HFF-Myc (cell line): ENCODE results near the gene SIGLEC12.
"Not testable (repeated sequence)": the region's sequence is repeated elsewhere in the genome, so short reads cannot be mapped to it uniquely, and the experiment has no call there.

ENCODE experiments used
- DNase-seq: peaks from one replicate; pipeline ENCODE4 v3.0.0-alpha.2; 2011; ENCODE audit warnings: low read depth; ENCODE audit errors: extremely low read depth
- H3K4me3 ChIP-seq: replicated peaks from 2 replicates; pipeline ENCODE4 v1.5.1; 2011; ENCODE audit warnings: low read depth, mild to moderate bottlenecking, control low read depth, low read length
- CTCF ChIP-seq: IDR thresholded peaks from 2 replicates; pipeline ENCODE4 v1.5.1; 2012; ENCODE audit warnings: mild to moderate bottlenecking, low read depth, low read length, control low read depth; ENCODE audit errors: missing control alignments

SIGLEC12 gene

GRCh38 chr19:51467864-51468544 is 33.6 kb downstream of the SIGLEC12 start:
- no peak for TF ChIP-seq CTCF
- no peak for DNase-seq
- H3K4me3 ChIP-seq = no peak overlapping the region

GRCh38 chr19:51466723-51467122 is 34.9 kb downstream of the SIGLEC12 start:
- TF ChIP-seq CTCF = no peak
- no peak for DNase-seq
- H3K4me3 ChIP-seq = no peak overlapping the region

- not testable (repeated sequence) for H3K4me3 ChIP-seq, DNase-seq
Observed at GRCh38 chr19:51463976-51464581, 37.5 kb downstream of the SIGLEC12 start.

- DNase-seq = no peak
- no peak overlapping the region for H3K4me3 ChIP-seq
- no peak for TF ChIP-seq CTCF
Observed at GRCh38 chr19:51462681-51463080, 38.9 kb downstream of the SIGLEC12 start.

GRCh38 chr19:51462276-51462675 is 39.3 kb downstream of the SIGLEC12 start:
- DNase-seq = no peak
- no peak overlapping the region for H3K4me3 ChIP-seq
- TF ChIP-seq CTCF = no peak

GRCh38 chr19:51461723-51462161 is 39.9 kb downstream of the SIGLEC12 start:
- no peak for DNase-seq
- no peak for TF ChIP-seq CTCF
- no peak overlapping the region for H3K4me3 ChIP-seq

GRCh38 chr19:51460164-51460992 is 41.2 kb downstream of the SIGLEC12 start:
- H3K4me3 ChIP-seq = no peak overlapping the region
- TF ChIP-seq CTCF = no peak
- DNase-seq = no peak
